NK-92 (cell line): ENCODE measurements around the gene ANKRD10.

Experiments used
- DNase-seq: peaks from one replicate; lab custom pipeline; 2025; ENCODE audit not compliant: unreplicated experiment; lab: John Stamatoyannopoulos, UW

Gene ANKRD10

GRCh38 chr13:110835721-110836604 is 78.9 kb downstream of the ANKRD10 start:
- DNase-seq = no peak

- no peak for DNase-seq
Observed at GRCh38 chr13:110834572-110834971, 80.3 kb downstream of the ANKRD10 start.

GRCh38 chr13:110832531-110832930 is 82.3 kb downstream of the ANKRD10 start:
- DNase-seq = no peak

DNA sequence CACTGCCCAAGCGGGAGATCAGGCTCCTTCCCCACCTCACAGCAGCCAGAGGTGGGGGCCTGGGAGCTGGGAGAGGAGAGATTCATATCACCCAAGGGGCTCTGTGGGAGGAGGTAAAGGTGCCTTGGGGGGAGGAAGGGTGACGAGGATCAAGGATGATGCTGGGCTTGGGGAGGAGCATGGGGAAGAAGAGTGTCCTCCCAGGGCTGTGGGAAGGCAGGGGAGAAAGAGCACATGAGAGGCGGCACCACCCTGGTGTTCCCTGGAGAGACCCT is 82.7 kb downstream of the ANKRD10 start:
- no peak for DNase-seq

DNA sequence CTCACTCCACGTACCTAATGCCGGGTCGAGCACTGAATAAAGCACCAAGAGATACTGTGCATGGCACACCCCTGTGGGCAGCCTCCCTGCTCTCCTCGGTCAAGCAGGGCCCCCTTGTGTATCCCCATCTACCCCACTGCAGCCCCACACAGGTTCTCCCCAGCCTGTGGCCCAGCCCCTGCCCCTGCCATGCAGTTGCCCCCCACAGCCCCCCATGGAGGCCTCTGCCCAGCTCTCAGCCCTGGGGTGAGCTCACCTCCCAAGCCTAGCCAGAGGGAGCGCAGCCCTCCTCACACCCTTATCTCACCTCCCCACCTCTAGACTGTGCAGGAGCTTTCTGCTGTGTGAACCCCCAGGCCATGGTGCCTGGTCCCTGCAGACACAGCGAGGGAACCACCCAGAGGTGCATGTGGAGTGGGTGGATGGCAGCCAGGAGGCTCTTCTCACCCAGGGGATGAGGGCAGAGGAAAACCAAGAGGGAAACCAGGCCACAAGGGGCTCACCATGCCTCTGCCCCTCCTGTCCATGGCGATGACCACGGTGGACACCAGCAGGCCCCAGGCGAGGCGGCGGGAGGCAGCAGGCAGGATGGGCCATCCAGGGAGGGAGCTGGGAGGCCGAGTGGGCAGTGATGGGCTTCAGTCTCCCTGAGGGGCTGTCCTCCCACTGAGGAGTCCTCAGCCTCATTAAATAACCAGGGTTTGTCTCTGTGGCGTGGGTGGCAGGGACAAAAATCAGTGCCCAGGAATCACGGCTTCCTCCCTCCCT is 83.2 kb downstream of the ANKRD10 start:
- no peak for DNase-seq

DNA sequence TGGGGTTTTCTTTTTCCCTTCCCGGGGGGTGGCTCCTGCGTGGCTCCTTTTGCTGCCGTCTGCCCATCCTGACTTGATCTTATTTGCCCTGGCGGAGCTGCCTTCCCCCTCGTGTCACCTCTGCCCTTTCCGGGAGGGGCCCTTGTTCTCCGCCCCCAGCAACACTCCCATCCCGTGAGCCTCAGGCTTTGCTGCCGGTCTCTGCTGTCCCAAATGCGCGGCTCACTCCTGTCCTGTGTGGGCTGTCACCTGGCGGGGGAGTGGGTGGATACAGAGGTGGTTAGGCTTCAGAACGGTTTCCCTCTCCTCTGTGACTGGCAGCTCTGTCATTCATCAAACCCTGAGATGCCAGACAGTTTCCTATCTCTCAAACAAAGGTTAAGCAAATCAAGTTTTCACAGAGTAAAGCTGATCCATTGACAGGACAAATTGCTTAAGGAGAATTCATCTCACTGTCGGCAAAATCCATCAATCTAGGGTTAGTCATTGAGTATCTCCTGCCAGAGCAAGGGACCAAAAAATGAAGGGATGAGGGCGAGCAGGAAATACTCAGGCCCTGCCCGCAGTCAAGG is 84.0 kb downstream of the ANKRD10 start:
- no peak for DNase-seq

- DNase-seq = no peak
Observed at GRCh38 chr13:110830331-110830730, 84.5 kb downstream of the ANKRD10 start.

DNA sequence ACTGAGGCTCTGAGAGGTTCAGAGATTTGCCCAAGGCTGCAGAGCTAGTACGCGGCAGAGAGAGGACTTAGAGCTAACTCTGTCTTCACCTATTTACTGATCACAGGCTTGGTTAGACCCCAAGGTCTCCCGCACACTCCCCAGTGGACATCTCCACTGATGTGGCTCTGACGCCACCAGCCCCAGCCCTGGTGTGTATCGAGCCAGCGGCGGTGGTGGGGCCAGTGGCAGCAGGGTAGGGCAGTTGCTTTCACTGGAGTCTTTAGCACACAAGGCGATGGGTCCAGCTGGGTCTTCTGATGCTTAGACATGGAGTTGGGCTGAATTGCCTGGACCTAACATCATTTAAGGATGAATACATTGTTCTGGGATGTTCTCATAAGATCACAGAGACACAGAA is 85.4 kb downstream of the ANKRD10 start:
- no peak for DNase-seq

DNA sequence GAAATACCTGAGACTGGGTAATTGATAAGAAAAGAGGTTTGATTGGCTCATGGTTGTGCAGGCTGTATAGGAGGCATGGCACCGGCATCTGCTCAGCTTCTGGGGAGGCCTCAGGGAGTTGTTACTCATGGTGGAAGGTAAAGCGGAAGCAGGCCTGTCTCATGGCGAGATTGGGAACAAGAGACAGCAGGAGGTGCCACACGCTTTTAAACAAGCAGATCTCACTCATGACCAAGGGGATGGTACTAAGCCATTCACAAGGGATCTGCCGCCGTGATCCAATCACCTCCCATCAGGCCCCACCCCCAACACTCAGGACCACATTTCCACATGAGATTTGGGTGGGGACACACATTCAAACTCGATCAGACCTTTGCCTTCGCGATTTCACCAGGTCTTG is 86.2 kb downstream of the ANKRD10 start:
- no peak for DNase-seq
